Activated naive CD8-positive, alpha-beta T cell (primary cell): ENCODE results near the gene FILIP1L.
"Not testable (repeated sequence)": the region's sequence is repeated elsewhere in the genome, so short reads cannot be mapped to it uniquely, and the experiment has no call there.

Experiments
- H3K27ac Mint-ChIP-seq: one replicate; pipeline ENCODE4 v1.8.0; 2021; ENCODE audit warnings: mixed read lengths
- H3K27me3 Mint-ChIP-seq: one replicate; pipeline ENCODE4 v1.8.0; 2021; ENCODE audit warnings: mixed read lengths
- H3K36me3 Mint-ChIP-seq: one replicate; pipeline ENCODE4 v1.8.0; 2021; ENCODE audit warnings: mixed read lengths
- H3K4me1 Mint-ChIP-seq: one replicate; pipeline ENCODE4 v1.8.0; 2021; ENCODE audit warnings: low read depth, mixed read lengths
- H3K4me3 Mint-ChIP-seq: one replicate; pipeline ENCODE4 v1.8.0; 2021; ENCODE audit warnings: mild to moderate bottlenecking, mixed read lengths
- H3K9me3 Mint-ChIP-seq: one replicate; pipeline ENCODE4 v1.8.0; 2021; ENCODE audit warnings: low read depth, mixed read lengths

Gene FILIP1L

DNA sequence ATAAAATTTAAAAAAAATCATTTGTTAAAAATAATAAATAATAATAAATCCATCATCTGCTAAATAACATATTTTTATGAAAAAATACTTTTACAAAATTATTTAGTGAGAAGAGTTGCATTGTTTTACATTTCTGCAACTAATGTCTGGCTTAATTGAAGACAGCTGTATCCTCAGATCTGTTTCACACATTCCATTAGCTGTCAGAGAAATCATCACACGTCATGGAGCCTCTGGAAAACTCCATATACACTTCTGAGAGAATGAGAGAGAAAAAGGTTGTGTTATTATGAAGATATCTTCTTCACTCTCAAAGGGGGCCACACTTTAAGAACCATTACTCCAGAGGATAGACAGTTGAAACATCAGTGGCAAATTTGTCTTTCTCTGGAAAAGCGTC is 255.8 kb downstream of the FILIP1L start:
- Mint-ChIP-seq H3K27me3 (no peaks in the 10 kb centered on the region), H3K4me1 (peaks cover 6% of the 10 kb centered on the region), H3K36me3 (peaks cover 15% of the 10 kb centered on the region), H3K9me3 (no peaks in the 10 kb centered on the region), H3K27ac (no peak overlapping the region), H3K4me3 (no peak overlapping the region)

DNA sequence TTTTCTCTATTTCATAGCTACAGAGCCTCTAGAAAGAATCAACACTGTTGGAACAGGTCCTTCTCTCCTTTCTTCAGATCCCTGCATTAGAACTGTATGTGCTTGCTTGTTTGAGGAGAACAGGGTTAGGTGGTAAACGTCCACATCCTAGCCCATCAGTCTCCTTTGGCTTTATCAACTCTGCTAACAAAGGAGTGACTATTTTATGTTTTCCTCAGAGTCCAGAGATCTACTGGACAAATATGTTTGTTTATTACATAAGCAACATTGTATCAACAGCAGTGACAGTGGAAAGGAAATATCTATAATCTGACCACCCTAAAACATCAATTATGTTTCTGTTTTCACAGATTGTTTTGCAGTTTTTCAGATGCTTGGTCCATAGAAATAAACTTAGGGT is 257.0 kb downstream of the FILIP1L start:
- Mint-ChIP-seq H3K4me1 (peaks cover 6% of the 10 kb centered on the region), H3K9me3 (no peaks in the 10 kb centered on the region), H3K27me3 (no peaks in the 10 kb centered on the region), H3K4me3 (no peak overlapping the region), H3K27ac (no peak overlapping the region), H3K36me3 (peaks cover 15% of the 10 kb centered on the region)

DNA sequence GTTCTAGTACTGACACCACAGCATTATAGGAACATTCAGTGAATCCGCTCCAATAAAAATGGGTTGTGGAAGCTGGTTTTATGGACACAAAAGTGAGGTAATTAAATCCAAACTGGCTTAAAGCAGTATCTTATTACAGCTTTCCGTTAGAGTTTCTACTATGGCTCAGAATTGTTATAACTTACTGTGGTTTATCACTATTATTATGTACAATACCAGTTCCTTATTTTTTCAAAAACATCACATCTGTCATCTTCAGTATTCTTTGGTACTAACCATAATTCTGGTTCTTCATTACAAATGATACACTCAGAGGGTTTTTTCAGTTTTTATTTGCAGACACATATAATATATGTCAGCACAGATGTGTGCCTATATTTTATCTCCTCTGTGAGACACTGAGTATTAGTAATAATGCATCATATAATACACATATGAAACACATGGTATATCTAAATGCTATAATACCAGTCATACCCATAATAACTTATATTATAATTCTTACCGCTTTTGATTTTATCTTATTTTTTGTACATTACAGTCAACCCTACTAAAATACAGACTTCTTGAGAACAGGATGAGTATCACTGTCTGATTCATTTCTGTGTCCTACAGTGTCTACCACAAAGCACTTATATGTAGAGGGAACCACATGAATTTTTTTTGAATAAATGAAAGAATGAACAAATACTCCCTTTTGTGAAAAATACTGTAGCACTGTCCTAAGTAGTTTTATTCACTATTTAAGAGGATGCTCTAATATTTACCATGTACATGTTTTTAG is 257.7 kb downstream of the FILIP1L start:
- Mint-ChIP-seq H3K27ac (no peak overlapping the region), H3K4me3 (no peak overlapping the region), H3K27me3 (no peaks in the 10 kb centered on the region), H3K36me3 (peaks cover 15% of the 10 kb centered on the region), H3K9me3 (no peaks in the 10 kb centered on the region), H3K4me1 (peaks cover 6% of the 10 kb centered on the region)

DNA sequence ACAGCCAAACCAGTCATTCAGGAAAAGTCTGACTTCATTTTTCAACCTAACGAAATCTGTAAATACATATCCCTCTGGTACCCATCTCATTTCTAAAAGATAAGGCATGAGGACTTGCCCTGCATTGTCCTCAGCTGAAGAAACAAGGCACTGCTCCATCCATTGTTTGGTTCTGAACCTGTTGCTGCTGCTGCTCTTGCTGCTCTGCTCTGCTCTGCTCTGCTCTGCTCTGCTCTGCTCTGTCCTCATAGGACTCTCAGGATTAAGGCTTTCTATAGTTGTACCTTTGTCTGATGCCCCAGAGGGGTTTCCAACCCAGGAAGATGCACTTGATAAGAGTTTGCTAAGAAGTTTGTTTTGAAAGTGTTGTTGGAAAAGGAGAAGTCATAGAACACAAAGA is 258.4 kb downstream of the FILIP1L start:
- no peaks in the 10 kb centered on the region for H3K9me3 Mint-ChIP-seq
- no peaks in the 10 kb centered on the region for H3K27me3 Mint-ChIP-seq
- H3K4me1 Mint-ChIP-seq, result peaks cover 6% of the 10 kb centered on the region
- no peak overlapping the region for H3K27ac Mint-ChIP-seq
- no peak overlapping the region for H3K4me3 Mint-ChIP-seq
- H3K36me3 Mint-ChIP-seq, result peaks cover 10% of the 10 kb centered on the region

DNA sequence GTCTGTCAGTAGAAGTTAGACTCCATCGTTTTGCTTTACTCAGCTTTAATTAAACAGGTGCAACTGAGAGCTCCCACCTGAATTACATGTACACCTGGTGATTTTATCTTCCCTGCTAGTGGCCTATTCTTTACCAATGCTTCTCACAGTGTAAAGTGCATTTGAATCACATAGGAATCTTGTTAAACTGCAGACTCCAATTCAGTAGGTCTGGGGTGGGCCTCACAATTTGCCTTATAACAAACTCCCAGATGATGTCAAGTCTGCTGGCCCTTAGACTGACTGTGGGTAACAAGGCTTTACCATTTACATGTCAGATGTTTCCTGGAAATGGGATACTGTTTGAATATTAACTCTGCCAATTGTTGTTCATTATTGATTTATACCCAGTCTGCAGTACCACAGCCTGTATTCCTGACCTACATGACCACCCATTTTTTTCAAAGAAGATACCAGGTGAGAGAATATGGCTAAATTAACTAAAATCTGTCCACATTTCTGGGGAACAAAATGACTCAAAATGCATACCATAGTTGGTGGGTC is 259.5 kb downstream of the FILIP1L start:
- H3K27me3 Mint-ChIP-seq, result no peaks in the 10 kb centered on the region
- H3K36me3 Mint-ChIP-seq, result peaks cover 10% of the 10 kb centered on the region
- peaks cover 6% of the 10 kb centered on the region for H3K4me1 Mint-ChIP-seq
- H3K4me3 Mint-ChIP-seq, result no peak overlapping the region
- no peak overlapping the region for H3K27ac Mint-ChIP-seq
- H3K9me3 Mint-ChIP-seq, result no peaks in the 10 kb centered on the region

DNA sequence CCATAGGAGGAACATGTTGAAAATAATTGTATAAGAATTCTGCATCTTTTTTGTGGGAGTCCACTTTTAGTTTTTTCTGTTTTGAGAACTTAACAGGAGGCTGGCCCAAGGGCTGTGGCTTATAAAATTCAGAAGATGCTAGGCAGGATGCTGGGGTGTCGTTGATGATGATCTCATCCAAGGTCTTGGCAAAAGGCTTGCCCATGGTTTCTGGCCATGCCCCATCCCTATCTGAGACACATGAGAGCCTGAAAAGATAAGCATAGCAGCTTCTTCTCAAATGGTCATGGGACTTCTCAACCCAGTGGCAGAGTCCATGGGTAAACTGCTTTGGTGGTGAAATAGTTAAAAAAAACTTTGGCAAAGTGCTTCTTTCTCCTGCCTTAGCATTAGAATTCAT is 261.4 kb downstream of the FILIP1L start:
- peaks cover 5% of the 10 kb centered on the region for H3K36me3 Mint-ChIP-seq
- no peaks in the 10 kb centered on the region for H3K9me3 Mint-ChIP-seq
- H3K4me3 Mint-ChIP-seq, result no peak overlapping the region
- no peaks in the 10 kb centered on the region for H3K27me3 Mint-ChIP-seq
- H3K4me1 Mint-ChIP-seq, result peaks cover 11% of the 10 kb centered on the region
- H3K27ac Mint-ChIP-seq, result no peak overlapping the region

DNA sequence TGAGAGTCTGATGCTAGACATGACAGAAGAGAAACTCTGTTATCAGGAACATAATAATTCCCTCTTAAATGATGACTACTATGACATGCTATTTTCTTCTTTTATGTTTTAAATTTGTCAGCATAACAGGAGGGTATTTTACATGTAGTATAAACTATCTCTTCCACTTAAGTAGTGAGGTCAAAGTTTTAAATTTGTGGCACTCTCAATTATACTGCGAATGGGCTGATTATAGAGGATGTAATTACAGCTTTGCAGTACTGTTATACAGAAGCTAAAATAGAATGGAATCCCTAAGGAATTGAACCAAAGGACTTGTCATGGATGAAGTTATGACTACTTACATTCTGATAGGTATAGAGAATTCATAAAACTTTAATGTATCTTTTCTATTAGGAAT is 262.3 kb downstream of the FILIP1L start:
- H3K4me1 Mint-ChIP-seq, result peaks cover 9% of the 10 kb centered on the region
- no peaks in the 10 kb centered on the region for H3K27me3 Mint-ChIP-seq
- no peaks in the 10 kb centered on the region for H3K9me3 Mint-ChIP-seq
- H3K27ac Mint-ChIP-seq, result no peak overlapping the region
- H3K4me3 Mint-ChIP-seq, result no peak overlapping the region
- peaks cover 5% of the 10 kb centered on the region for H3K36me3 Mint-ChIP-seq

DNA sequence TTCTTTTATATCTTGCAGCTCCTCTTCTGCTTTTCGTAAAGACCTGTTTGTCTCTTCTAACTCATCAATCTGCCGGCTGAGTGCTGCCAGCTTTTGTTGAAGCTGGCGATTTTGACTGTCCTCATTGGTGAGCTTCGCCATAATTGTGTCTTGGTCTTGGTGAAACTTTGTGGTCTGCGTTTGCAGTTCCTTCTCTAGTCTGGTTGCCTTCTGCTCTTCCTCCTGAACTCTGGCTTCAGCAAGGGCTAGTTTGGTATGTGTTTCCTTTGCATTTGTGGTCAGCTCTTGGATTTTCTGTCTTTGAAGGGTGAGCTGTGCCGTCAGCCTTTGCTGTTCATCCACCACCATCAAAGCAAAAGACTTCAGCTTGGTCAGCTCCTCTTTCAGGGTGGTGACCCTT is 263.7 kb downstream of the FILIP1L start:
- no peak overlapping the region for H3K4me3 Mint-ChIP-seq
- H3K36me3 Mint-ChIP-seq, result peaks cover 2% of the 10 kb centered on the region
- H3K9me3 Mint-ChIP-seq, result no peaks in the 10 kb centered on the region
- H3K4me1 Mint-ChIP-seq, result peaks cover 8% of the 10 kb centered on the region
- no peak overlapping the region for H3K27ac Mint-ChIP-seq
- H3K27me3 Mint-ChIP-seq, result no peaks in the 10 kb centered on the region

DNA sequence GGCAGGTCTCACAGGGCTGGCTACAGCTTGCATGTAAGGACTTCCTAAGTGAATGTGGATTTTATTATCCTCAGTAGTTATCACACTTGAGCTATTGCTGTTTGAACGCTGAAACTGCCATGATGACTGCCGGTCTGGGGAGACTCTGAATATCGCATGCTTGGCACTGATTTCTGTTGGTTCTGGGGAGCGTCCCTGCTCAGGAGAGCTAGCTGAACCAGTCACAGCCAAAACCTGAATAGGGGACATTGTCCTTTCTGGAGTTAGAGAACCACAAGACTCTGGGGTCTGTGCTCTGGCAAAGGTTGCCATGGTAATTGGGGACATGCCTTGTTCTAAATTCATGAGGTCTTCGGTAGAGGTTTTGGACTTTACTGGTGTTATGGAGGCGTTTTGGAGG is 265.9 kb downstream of the FILIP1L start:
- no peaks in the 10 kb centered on the region for H3K27me3 Mint-ChIP-seq
- H3K27ac Mint-ChIP-seq, result no peak overlapping the region
- H3K4me1 Mint-ChIP-seq, result peaks cover 20% of the 10 kb centered on the region
- H3K4me3 Mint-ChIP-seq, result no peak overlapping the region
- H3K36me3 Mint-ChIP-seq, result peaks cover 2% of the 10 kb centered on the region
- no peaks in the 10 kb centered on the region for H3K9me3 Mint-ChIP-seq

DNA sequence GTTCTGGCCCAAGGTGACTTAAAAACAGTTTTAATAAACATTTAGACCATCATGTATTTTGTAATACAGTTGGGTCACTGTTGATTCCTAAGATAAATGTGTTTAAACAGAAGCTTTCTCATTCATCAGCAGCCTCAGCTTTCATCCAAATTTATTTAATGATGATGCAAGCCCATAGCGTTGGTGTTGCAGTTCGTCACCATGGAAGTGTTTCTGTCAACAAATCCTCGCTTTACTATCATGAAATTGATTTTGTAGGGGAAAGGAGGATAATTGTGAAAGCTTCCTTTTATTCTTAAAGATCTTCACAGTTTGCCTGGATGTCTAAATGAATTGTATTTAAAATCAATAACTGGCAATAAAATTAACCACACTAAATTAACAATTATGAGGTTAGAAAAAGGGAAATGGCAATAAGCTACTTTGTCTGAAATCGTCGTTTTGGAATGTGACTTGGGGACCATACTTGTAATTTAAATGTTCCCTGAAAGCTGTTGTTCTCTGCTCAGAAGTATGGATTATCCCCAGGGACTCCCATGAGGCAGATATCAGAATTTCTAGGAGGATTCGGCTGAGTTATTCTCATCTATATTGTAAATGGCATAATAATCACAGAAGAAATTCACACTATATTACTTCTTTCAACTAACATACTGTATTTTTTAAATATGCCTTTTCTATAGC is 267.7 kb downstream of the FILIP1L start:
- Mint-ChIP-seq H3K9me3 (no peaks in the 10 kb centered on the region), H3K27ac (no peak overlapping the region), H3K27me3 (no peaks in the 10 kb centered on the region), H3K36me3 (peaks cover 2% of the 10 kb centered on the region), H3K4me3 (no peak overlapping the region), H3K4me1 (peaks cover 20% of the 10 kb centered on the region)

DNA sequence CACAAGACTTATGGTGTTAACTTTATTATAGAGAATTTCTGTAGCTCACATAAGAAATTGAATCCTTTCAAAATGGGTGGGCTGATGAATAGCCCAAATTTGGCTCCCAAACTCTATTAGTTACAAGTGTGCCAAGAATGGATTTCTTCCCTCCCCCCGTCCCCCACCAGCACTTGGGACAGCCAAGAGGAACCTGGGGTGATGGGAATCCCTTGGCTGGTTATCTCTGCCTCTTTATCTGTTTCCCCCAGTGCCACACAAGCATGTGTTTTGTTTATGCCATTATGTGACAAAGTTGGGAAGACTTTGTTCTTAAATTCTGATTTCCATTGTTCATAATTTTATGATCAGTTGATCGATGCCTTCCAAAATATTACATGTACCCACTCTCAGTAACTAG is 268.3 kb downstream of the FILIP1L start:
- no peaks in the 10 kb centered on the region for H3K27me3 Mint-ChIP-seq
- no peak overlapping the region for H3K4me3 Mint-ChIP-seq
- peaks cover 20% of the 10 kb centered on the region for H3K4me1 Mint-ChIP-seq
- H3K9me3 Mint-ChIP-seq, result no peaks in the 10 kb centered on the region
- no peak overlapping the region for H3K27ac Mint-ChIP-seq
- H3K36me3 Mint-ChIP-seq, result peaks cover 2% of the 10 kb centered on the region

DNA sequence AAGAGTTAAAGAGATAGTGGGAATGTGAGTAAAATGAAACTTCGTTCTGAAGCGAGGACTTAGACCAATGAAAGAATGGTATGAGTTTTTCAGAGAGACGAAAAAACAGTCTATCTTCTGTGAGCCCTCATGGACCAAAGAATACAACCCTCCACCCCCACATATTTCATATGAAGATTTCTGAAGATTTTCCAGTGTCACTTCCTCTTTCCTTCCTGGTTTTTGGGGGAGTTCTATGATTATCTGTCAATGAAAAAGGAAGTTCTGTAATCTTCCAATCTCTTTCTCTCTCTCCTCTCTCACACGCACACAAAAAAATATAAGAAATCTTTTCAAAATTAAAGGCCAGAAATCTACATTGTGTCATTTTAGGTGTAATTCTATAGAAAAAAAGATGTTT is 269.0 kb downstream of the FILIP1L start:
- Mint-ChIP-seq H3K9me3 (no peaks in the 10 kb centered on the region), H3K27me3 (no peaks in the 10 kb centered on the region), H3K4me3 (no peak overlapping the region), H3K27ac (no peak overlapping the region), H3K36me3 (peaks cover 2% of the 10 kb centered on the region), H3K4me1 (peaks cover 20% of the 10 kb centered on the region)

DNA sequence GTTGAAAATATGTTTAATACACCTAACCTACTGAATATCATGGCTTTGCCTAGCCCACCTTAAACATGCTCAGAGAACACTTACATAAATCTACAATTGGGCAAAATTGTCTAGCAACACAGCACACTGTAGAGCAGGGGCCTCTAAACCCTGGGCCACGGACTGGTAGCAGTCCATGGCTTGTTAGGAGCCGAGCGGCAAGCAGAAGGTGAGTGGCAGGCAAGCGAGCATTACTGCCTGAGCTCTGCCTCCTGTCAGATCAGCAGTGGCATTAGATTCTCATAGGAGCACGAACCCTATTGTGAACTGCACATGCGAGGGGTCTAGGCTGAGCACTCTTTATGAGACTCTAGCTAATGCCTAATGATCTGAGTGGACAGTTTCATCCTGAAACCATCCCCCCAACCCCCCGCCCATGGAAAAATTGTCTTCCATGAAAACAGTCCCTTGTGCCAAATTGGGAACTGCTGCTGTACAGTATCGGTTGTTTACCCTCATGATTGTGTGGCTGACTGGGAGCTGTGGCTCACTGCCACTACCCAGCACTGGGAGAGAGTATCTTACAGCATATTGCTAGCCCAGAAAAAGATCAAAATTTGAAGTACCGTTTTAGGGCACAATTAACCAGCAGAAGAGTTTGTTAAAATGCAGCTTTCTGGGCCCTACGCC is 270.6 kb downstream of the FILIP1L start:
- H3K36me3 Mint-ChIP-seq, result peaks cover 2% of the 10 kb centered on the region
- no peak overlapping the region for H3K27ac Mint-ChIP-seq
- peaks cover 22% of the 10 kb centered on the region for H3K4me1 Mint-ChIP-seq
- H3K9me3 Mint-ChIP-seq, result no peaks in the 10 kb centered on the region
- no peak overlapping the region for H3K4me3 Mint-ChIP-seq
- no peaks in the 10 kb centered on the region for H3K27me3 Mint-ChIP-seq

DNA sequence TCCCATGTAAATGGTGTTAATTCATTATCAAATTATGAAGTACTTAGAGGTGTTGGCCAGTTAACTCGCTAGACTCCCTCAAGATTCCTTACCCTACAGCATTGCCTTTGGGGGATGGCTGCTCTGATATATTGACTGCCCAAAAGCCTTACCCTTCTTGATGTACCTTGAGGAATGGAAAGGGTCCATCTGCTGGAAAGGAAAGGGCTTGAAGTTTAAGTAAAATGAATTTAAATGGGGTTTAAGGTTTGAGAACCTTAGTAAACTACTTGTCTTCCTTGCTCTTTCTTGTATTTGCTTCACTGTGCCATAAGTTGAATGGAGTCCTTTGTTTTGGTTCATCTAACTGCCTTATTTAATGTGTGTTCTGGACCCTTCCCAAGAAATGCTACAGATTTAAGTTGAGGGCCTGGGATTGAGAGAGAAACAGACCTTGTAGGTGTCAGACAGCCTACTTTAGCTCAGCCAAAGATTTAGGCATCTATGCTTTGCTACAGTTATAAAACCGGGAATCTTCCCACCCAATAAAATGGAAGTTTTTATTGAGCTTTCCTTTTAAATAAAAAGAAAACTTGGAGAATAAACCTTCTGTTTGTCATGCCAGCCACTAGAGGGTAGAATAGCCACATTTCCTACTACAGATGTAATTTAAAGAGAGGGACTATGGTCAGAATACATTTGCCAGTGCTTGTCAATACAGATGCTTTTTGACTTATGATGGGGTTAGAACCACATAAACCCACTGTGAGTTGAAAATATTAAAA is 271.3 kb downstream of the FILIP1L start:
- Mint-ChIP-seq H3K36me3 (peaks cover 2% of the 10 kb centered on the region), H3K27ac (no peak overlapping the region), H3K9me3 (no peaks in the 10 kb centered on the region), H3K4me3 (no peak overlapping the region), H3K4me1 (peaks cover 19% of the 10 kb centered on the region), H3K27me3 (no peaks in the 10 kb centered on the region)

DNA sequence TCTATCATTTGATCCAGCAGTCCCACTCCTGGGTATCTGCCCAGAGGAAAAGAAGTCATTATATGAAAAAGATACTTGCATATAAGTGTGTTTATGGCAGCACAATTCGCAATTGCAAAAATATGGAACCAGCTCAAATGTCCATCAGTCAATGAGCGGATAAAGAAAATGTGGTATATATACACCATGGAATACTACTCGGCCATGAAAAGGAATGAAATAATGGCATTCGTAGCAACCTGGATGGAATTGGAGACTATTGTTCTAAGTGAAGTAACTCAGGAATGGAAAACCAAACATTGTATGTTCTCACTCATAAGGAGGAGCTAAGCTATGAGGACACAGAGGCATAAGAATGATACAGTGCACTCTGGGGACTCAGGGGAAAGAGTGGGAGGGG is 272.4 kb downstream of the FILIP1L start:
- not testable (repeated sequence) for H3K27me3 Mint-ChIP-seq, H3K4me3 Mint-ChIP-seq, H3K9me3 Mint-ChIP-seq, H3K27ac Mint-ChIP-seq, H3K36me3 Mint-ChIP-seq
- H3K4me1 Mint-ChIP-seq, result peaks cover 18% of the 10 kb centered on the region
